ENCODE results near the gene MANF. TPM values are rescaled to one million over a fixed set of nuclear protein-coding genes. Genes with fewer than 3 reads are reported as not detected.

The MANF gene
- total and polyA plus RNA-seq, 2 of the 4 experiments (the other 2 are of a cell fraction): 65.4 to 122 TPM

- no peak overlapping the region for H3K9ac ChIP-seq (ENCODE audit: low read depth, low read length)
- H3K27me3 ChIP-seq (ENCODE audit: control insufficient read depth, insufficient read depth, low read length): peaks cover 6% of the 10 kb centered on the region
- H4K91ac ChIP-seq (ENCODE audit: insufficient read depth, low read depth, low read length): no peak overlapping the region
- POLR2A ChIA-PET (ENCODE audit: unreplicated experiment): no interaction called here
- no peak overlapping the region for H3K23ac ChIP-seq (ENCODE audit: low read depth, low read length)
- H2AK9ac ChIP-seq (replicated peaks; ENCODE audit: low read depth, low read length, poor library complexity): no peak overlapping the region
- H3K9me3 ChIP-seq (ENCODE audit: control insufficient read depth, insufficient read depth, low read length): no peaks in the 10 kb centered on the region
- intact Hi-C loops (cut with micrococcal nuclease) (no loop called here), in situ Hi-C loops (cut with MboI; ENCODE audit: low sequenced_read_pairs) (loop anchor here (10.0 to 25.0 kb wide), 3 partner anchors 414 to 1042 kb away; partner anchors contain the start of genes PARP3, RASSF1, RRP9 and TUSC2), dilution Hi-C loops (cut with HindIII; ENCODE audit: low sequenced_read_pairs, unreplicated experiment) (no loop called here)
- H2BK15ac ChIP-seq (ENCODE audit: low read depth, low read length): no peak overlapping the region
- H3K56ac ChIP-seq (ENCODE audit: extremely low read depth, insufficient read depth, low read length): no peak overlapping the region
- no peak overlapping the region for H3K4ac ChIP-seq (ENCODE audit: low read depth, low read length)
- CTCF ChIA-PET: no interaction called here
- 90% methylated on average over 2 of the region's 8 CpGs; no CpG with 5 or more reads in 1 of the 2 experiments for WGBS, 2 experiments (ENCODE audit: extremely low coverage in 2 of 2, insufficient read length in 1 of 2)
- no peak overlapping the region for H3K14ac ChIP-seq (replicated peaks; ENCODE audit: low read depth, low read length)
- H4K5ac ChIP-seq (ENCODE audit: low read depth, low read length): no peak overlapping the region
- no peak overlapping the region for H3K4me3 ChIP-seq (ENCODE audit: insufficient read depth, low read depth, low read length)
- no peak overlapping the region for H3K18ac ChIP-seq (ENCODE audit: low read depth, low read length)
- no peak overlapping the region for H2BK5ac ChIP-seq (ENCODE audit: low read depth, low read length, poor library complexity, severe bottlenecking)
- no peaks in the 10 kb centered on the region for H4K20me1 ChIP-seq (ENCODE audit: insufficient read depth, low read length)
- no peaks in the 10 kb centered on the region for H3K9me1 ChIP-seq (ENCODE audit: insufficient read depth, low read length)
- H3K4me1 ChIP-seq (ENCODE audit: control insufficient read depth, insufficient read depth, low read length): no peaks in the 10 kb centered on the region
- no peak overlapping the region for H3K27ac ChIP-seq (ENCODE audit: insufficient read depth, low read length)
- no peak overlapping the region for H2AFZ ChIP-seq (replicated peaks; ENCODE audit: low read length, poor library complexity)
- TF ChIP-seq, protein P1, sequence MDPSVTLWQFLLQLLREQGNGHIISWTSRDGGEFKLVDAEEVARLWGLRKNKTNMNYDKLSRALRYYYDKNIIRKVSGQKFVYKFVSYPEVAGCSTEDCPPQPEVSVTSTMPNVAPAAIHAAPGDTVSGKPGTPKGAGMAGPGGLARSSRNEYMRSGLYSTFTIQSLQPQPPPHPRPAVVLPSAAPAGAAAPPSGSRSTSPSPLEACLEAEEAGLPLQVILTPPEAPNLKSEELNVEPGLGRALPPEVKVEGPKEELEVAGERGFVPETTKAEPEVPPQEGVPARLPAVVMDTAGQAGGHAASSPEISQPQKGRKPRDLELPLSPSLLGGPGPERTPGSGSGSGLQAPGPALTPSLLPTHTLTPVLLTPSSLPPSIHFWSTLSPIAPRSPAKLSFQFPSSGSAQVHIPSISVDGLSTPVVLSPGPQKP (IDR thresholded peaks at IDR 0.05; ENCODE audit: borderline replicate concordance, low read depth, low read length): no peak
- no peak for TF ChIP-seq MAFK (IDR thresholded peaks at IDR 0.05; ENCODE audit: low read depth, low read length)
- no peak overlapping the region for H2BK20ac ChIP-seq (ENCODE audit: low read depth, low read length)
- H4K8ac ChIP-seq (ENCODE audit: low read depth in 2 of 2, low read length in 2 of 2): no peak overlapping the region
- no peaks in the 10 kb centered on the region for H3K36me3 ChIP-seq (ENCODE audit: control insufficient read depth, insufficient read depth, low read length)
- no peak overlapping the region for H3K4me2 ChIP-seq (ENCODE audit: low read depth, low read length)
- H2AK5ac ChIP-seq (ENCODE audit: low read depth, low read length): no peak overlapping the region
- peaks cover 9 to 10% of the 10 kb centered on the region in 2 experiments for H3K79me1 ChIP-seq (ENCODE audit: low read depth in 1 of 2, low read length in 2 of 2)
- H2BK120ac ChIP-seq (ENCODE audit: low read depth, low read length): no peak overlapping the region
- no peak for DNase-seq
- no TSS peak for BruUV-seq (replicated peaks)
- no peak for ATAC-seq (ENCODE audit: low read depth)
Observed at GRCh38 chr3:51379301-51379700, 5.8 kb upstream of the MANF start.

All from IMR-90 (cell line).